Omental fat pad (tissue), 4 donors: Measurements from ENCODE around the gene MAP1LC3B. TPM values are rescaled to one million over a fixed set of nuclear protein-coding genes. Genes with fewer than 3 reads are reported as not detected.
"Not testable (repeated sequence)": the region's sequence is repeated elsewhere in the genome, so short reads cannot be mapped to it uniquely, and the experiment has no call there.

ENCODE experiments used
- ATAC-seq: fragments of 150-250 bp; one replicate; pipeline ENCODE4 v1.9.1; 2016; ENCODE audit warnings: mild to moderate bottlenecking, moderate library complexity; ENCODE audit not compliant: low FRiP score
- DNase-seq: peaks from one replicate; pipeline ENCODE4 v3.0.0-alpha.2; 2019; ENCODE audit warnings: low spot score
- total RNA-seq, 4 donors: library from RNA; depleted of rRNA; stranded (reverse); fragments of >200 nt; gene quantifications; one replicate each; pipeline ENCODE4 v1.1.0, GENCODE V29; 2016
- TF ChIP-seq, protein P1 (sequence below), 3 donors: fragments of 450-650 bp; IDR thresholded peaks; one replicate each; pipeline ENCODE4 v1.5.1; 2016 to 2017; ENCODE audit warnings: antibody characterized with exemption in 3 of 3, mild to moderate bottlenecking in 3 of 3, moderate library complexity in 2 of 3

Gene MAP1LC3B
- total RNA-seq, 4 donors from 2014 or later, result 73.8 to 123 (median 97.8) TPM

- no peak for DNase-seq
- TF ChIP-seq, protein P1, sequence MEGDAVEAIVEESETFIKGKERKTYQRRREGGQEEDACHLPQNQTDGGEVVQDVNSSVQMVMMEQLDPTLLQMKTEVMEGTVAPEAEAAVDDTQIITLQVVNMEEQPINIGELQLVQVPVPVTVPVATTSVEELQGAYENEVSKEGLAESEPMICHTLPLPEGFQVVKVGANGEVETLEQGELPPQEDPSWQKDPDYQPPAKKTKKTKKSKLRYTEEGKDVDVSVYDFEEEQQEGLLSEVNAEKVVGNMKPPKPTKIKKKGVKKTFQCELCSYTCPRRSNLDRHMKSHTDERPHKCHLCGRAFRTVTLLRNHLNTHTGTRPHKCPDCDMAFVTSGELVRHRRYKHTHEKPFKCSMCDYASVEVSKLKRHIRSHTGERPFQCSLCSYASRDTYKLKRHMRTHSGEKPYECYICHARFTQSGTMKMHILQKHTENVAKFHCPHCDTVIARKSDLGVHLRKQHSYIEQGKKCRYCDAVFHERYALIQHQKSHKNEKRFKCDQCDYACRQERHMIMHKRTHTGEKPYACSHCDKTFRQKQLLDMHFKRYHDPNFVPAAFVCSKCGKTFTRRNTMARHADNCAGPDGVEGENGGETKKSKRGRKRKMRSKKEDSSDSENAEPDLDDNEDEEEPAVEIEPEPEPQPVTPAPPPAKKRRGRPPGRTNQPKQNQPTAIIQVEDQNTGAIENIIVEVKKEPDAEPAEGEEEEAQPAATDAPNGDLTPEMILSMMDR (IDR thresholded peaks at IDR 0.05), result no peak
- no peak for ATAC-seq
These were observed 9.9 kb upstream of the MAP1LC3B start for GRCh38 chr16:87382023-87382785.

- DNase-seq, result peak; percentile 77
- TF ChIP-seq, protein P1 (IDR thresholded peaks at IDR 0.05), result no peak
These were observed 8.5 kb upstream of the MAP1LC3B start, which contains the start of gene FBXO31 for GRCh38 chr16:87383505-87384161. FBXO31 (minus strand) TSS chr16:87383776; CDS start chr16:87383744, 32 bp downstream.

GRCh38 chr16:87384162-87384874 lies 7.8 kb upstream of the MAP1LC3B start:
- TF ChIP-seq, protein P1 (IDR thresholded peaks at IDR 0.05), result no peak
- no peak for DNase-seq
- peak; percentile 7 for ATAC-seq

More at GRCh38 chr16:87383505-87384161, 8.5 kb upstream of the MAP1LC3B start, which contains the start of gene FBXO31:
- ATAC-seq, result peak; percentile 71

- DNase-seq, ATAC-seq: not testable (repeated sequence)
These were observed 7.3 kb upstream of the MAP1LC3B start for GRCh38 chr16:87384875-87385167.

GRCh38 chr16:87387942-87388817 lies 4.0 kb upstream of the MAP1LC3B start:
- TF ChIP-seq, protein P1 (IDR thresholded peaks at IDR 0.05), result no peak
- ATAC-seq (peak; percentile 71), DNase-seq (peak; percentile 81)

GRCh38 chr16:87388818-87389134 lies 3.4 kb upstream of the MAP1LC3B start:
- TF ChIP-seq, protein P1 (IDR thresholded peaks at IDR 0.05), result no peak
- DNase-seq (no peak), ATAC-seq (no peak)

GRCh38 chr16:87389245-87389644 lies 2.9 kb upstream of the MAP1LC3B start:
- TF ChIP-seq, protein P1 (IDR thresholded peaks at IDR 0.05), result no peak
- DNase-seq (no peak), ATAC-seq (no peak)

DNA sequence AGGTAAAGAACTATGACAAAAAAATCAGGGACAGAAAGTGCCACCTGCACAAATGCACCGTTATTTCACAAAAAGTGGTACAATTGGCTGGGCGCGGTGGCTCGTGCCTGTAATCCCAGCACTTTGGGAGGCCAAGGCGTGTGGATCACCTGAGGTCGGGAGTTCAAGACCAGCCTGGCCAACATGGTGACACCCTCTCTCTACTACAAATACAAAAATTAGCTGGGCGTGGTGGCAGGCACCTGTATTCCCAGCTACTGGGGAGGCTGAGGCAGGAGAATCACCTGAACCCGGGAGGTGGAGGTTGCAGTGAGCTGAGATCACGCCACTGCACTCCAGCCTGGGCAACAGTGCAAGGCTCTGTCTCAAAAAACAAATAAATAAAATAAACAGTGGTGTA lies 2.2 kb upstream of the MAP1LC3B start:
- ATAC-seq, DNase-seq: not testable (repeated sequence)
